Fibroblast of mammary gland (primary cell): ENCODE results near the gene NPLOC4.
A peak's percentile ranks its signal among the peaks of the same experiment; 100 is the strongest.

Source experiments
- DNase-seq: peaks from one replicate; pipeline ENCODE4 v3.0.0-alpha.2; 2010; ENCODE audit warnings: low read depth
- H3K4me3 ChIP-seq: 2 replicates; pipeline ENCODE4 v1.5.1; 2011; ENCODE audit warnings: low read depth, mild to moderate bottlenecking, low read length, moderate library complexity; ENCODE audit not compliant: control insufficient read depth
- CTCF ChIP-seq: conservative IDR thresholded peaks from 2 replicates; pipeline ENCODE4 v1.5.1; 2011; ENCODE audit warnings: low read depth, low read length, inconsistent platforms; ENCODE audit not compliant: control insufficient read depth, insufficient read depth

The NPLOC4 gene

GRCh38 chr17:81581758-81582157, 55.2 kb downstream of the NPLOC4 start:
- no peak for DNase-seq
- no peak overlapping the region for H3K4me3 ChIP-seq
- no peak for TF ChIP-seq CTCF

- no peak for DNase-seq
- no peak overlapping the region for H3K4me3 ChIP-seq
- TF ChIP-seq CTCF: no peak
Observed at GRCh38 chr17:81580481-81580880, 56.4 kb downstream of the NPLOC4 start.

GRCh38 chr17:81579821-81580321, 57.0 kb downstream of the NPLOC4 start:
- H3K4me3 ChIP-seq: no peak overlapping the region
- no peak for TF ChIP-seq CTCF
- peak; percentile 67 for DNase-seq

GRCh38 chr17:81579298-81579697, 57.6 kb downstream of the NPLOC4 start:
- no peak overlapping the region for H3K4me3 ChIP-seq
- no peak for TF ChIP-seq CTCF
- DNase-seq: no peak

- no peak for TF ChIP-seq CTCF
- no peak overlapping the region for H3K4me3 ChIP-seq
- DNase-seq: no peak
Observed at GRCh38 chr17:81578561-81579225, 58.2 kb downstream of the NPLOC4 start.

- no peak overlapping the region for H3K4me3 ChIP-seq
- TF ChIP-seq CTCF: no peak
- no peak for DNase-seq
Observed at GRCh38 chr17:81578038-81578441, 58.9 kb downstream of the NPLOC4 start.
